Measurements from ENCODE around the gene ABCF3.

ABCF3 gene

GRCh38 chr3:184168363-184169120, 17.5 kb upstream of the ABCF3 start:
- DNase-seq, result peak; percentile 85

GRCh38 chr3:184169896-184170875, 15.8 kb upstream of the ABCF3 start:
- DNase-seq, result no peak

- DNase-seq, result peak; percentile 76
Observed at GRCh38 chr3:184171562-184171961, 14.4 kb upstream of the ABCF3 start.

- peak; percentile 92 for DNase-seq
Observed at GRCh38 chr3:184172681-184173373, 13.2 kb upstream of the ABCF3 start.

- DNase-seq, result no peak
Observed at GRCh38 chr3:184173374-184173722, 12.7 kb upstream of the ABCF3 start.

GRCh38 chr3:184174284-184174645, 11.7 kb upstream of the ABCF3 start:
- DNase-seq, result no peak

GRCh38 chr3:184174646-184175492, 11.1 kb upstream of the ABCF3 start, which contains the start of gene AP2M1:
AP2M1 (plus strand) TSS chr3:184174855; CDS start chr3:184176994, 2,139 bp downstream.
- peak; percentile 99 for DNase-seq

GRCh38 chr3:184175506-184175905, 10.5 kb upstream of the ABCF3 start:
- no peak for DNase-seq

- no peak for DNase-seq
Observed at GRCh38 chr3:184175981-184176376, 10.0 kb upstream of the ABCF3 start.

GRCh38 chr3:184176377-184177330, 9.3 kb upstream of the ABCF3 start:
- peak; percentile 97 for DNase-seq

- peak; percentile 68 for DNase-seq
Observed at GRCh38 chr3:184177331-184177731, 8.7 kb upstream of the ABCF3 start.

- DNase-seq, result no peak
Observed at GRCh38 chr3:184177767-184178306, 8.2 kb upstream of the ABCF3 start.

- DNase-seq, result no peak
Observed at GRCh38 chr3:184178521-184179138, 7.4 kb upstream of the ABCF3 start.

GRCh38 chr3:184180165-184180564, 5.8 kb upstream of the ABCF3 start:
- peak; percentile 35 for DNase-seq

GRCh38 chr3:184181596-184181995, 4.4 kb upstream of the ABCF3 start:
- DNase-seq, result no peak

GRCh38 chr3:184183679-184184078, 2.3 kb upstream of the ABCF3 start:
- DNase-seq, result no peak

GRCh38 chr3:184184546-184185230, 1.3 kb upstream of the ABCF3 start:
- DNase-seq, result no peak

- peak; percentile 98 for DNase-seq
Observed at GRCh38 chr3:184185461-184186183, 377 bp upstream of the ABCF3 start.

GRCh38 chr3:184186902-184187207, 856 bp downstream of the ABCF3 start:
- DNase-seq, result no peak
